ENCODE measurements around the gene CCL3. TPM values are rescaled to one million over a fixed set of nuclear protein-coding genes. Genes with fewer than 3 reads are reported as not detected.

Gene CCL3
- total and polyA plus RNA-seq, 2 experiments from 2014 or later = not detected

DNA sequence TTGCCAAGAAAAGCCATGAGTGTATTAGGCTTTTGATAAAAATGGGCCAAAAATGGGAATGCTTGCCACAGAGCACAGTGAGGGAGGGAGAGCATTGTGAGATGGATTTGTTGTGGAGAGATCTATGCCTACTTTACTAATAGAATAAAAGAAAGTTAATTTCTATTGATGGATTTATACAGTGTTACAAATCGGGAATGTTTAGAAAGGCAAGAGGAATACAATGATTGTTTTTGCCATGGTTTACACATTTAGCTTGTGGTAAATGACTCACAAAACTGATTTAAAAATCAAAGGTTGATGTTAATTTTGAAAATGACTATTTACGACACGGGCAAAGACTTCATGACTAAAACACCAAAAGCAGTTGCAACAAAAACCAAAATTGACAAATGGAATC, 30.3 kb upstream of the CCL3 start:
- H3K27me3 Mint-ChIP-seq (ENCODE audit: insufficient read depth, low read depth, poor library complexity) = peaks cover 8% of the 10 kb centered on the region
- Histone ChIP-seq H3K79me2 (replicated peaks; ENCODE audit: insufficient read depth) (no peaks in the 10 kb centered on the region), H3K4me1 (ENCODE audit: insufficient read depth) (peaks cover 21% of the 10 kb centered on the region), H2AFZ (no peak overlapping the region), H3F3A (replicated peaks; ENCODE audit: low read depth) (no peaks in the 10 kb centered on the region), H3K27ac (ENCODE audit: low read depth) (no peak overlapping the region), H3K9me2 (ENCODE audit: insufficient read depth) (no peaks in the 10 kb centered on the region; the same call in 1 of the 2 replicates), H4K20me1 (replicated peaks; ENCODE audit: insufficient read depth) (no peaks in the 10 kb centered on the region), H3K4me2 (no peak overlapping the region), H3K36me3 (ENCODE audit: insufficient read depth) (peaks cover 7% of the 10 kb centered on the region; the same call in 1 of the 2 replicates), H3K27me3 (ENCODE audit: insufficient read depth) (no peaks in the 10 kb centered on the region), H3K4me3 (no peak overlapping the region)
- DNase-seq (ENCODE audit: low spot score) (no peak), ATAC-seq (no peak)
- TF ChIP-seq, protein P1, sequence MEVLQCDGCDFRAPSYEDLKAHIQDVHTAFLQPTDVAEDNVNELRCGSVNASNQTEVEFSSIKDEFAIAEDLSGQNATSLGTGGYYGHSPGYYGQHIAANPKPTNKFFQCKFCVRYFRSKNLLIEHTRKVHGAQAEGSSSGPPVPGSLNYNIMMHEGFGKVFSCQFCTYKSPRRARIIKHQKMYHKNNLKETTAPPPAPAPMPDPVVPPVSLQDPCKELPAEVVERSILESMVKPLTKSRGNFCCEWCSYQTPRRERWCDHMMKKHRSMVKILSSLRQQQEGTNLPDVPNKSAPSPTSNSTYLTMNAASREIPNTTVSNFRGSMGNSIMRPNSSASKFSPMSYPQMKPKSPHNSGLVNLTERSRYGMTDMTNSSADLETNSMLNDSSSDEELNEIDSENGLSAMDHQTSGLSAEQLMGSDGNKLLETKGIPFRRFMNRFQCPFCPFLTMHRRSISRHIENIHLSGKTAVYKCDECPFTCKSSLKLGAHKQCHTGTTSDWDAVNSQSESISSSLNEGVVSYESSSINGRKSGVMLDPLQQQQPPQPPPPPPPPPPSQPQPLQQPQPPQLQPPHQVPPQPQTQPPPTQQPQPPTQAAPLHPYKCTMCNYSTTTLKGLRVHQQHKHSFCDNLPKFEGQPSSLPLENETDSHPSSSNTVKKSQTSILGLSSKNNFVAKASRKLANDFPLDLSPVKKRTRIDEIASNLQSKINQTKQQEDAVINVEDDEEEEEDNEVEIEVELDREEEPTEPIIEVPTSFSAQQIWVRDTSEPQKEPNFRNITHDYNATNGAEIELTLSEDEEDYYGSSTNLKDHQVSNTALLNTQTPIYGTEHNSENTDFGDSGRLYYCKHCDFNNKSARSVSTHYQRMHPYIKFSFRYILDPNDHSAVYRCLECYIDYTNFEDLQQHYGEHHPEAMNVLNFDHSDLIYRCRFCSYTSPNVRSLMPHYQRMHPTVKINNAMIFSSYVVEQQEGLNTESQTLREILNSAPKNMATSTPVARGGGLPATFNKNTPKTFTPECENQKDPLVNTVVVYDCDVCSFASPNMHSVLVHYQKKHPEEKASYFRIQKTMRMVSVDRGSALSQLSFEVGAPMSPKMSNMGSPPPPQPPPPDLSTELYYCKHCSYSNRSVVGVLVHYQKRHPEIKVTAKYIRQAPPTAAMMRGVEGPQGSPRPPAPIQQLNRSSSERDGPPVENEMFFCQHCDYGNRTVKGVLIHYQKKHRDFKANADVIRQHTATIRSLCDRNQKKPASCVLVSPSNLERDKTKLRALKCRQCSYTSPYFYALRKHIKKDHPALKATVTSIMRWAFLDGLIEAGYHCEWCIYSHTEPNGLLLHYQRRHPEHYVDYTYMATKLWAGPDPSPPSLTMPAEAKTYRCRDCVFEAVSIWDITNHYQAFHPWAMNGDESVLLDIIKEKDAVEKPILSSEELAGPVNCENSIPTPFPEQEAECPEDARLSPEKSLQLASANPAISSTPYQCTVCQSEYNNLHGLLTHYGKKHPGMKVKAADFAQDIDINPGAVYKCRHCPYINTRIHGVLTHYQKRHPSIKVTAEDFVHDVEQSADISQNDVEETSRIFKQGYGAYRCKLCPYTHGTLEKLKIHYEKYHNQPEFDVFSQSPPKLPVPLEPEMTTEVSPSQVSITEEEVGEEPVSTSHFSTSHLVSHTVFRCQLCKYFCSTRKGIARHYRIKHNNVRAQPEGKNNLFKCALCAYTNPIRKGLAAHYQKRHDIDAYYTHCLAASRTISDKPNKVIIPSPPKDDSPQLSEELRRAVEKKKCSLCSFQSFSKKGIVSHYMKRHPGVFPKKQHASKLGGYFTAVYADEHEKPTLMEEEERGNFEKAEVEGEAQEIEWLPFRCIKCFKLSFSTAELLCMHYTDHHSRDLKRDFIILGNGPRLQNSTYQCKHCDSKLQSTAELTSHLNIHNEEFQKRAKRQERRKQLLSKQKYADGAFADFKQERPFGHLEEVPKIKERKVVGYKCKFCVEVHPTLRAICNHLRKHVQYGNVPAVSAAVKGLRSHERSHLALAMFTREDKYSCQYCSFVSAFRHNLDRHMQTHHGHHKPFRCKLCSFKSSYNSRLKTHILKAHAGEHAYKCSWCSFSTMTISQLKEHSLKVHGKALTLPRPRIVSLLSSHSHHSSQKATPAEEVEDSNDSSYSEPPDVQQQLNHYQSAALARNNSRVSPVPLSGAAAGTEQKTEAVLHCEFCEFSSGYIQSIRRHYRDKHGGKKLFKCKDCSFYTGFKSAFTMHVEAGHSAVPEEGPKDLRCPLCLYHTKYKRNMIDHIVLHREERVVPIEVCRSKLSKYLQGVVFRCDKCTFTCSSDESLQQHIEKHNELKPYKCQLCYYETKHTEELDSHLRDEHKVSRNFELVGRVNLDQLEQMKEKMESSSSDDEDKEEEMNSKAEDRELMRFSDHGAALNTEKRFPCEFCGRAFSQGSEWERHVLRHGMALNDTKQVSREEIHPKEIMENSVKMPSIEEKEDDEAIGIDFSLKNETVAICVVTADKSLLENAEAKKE (CRISPR knock-in tag; IDR thresholded peaks at IDR 0.05) = no peak
- TF ChIP-seq POLR2AphosphoS5 (IDR thresholded peaks at IDR 0.05; ENCODE audit: low read depth) (no peak), ZNF331 (CRISPR knock-in tag; IDR thresholded peaks at IDR 0.05; ENCODE audit: low read depth) (no peak)
- TF ChIP-seq, protein P2, sequence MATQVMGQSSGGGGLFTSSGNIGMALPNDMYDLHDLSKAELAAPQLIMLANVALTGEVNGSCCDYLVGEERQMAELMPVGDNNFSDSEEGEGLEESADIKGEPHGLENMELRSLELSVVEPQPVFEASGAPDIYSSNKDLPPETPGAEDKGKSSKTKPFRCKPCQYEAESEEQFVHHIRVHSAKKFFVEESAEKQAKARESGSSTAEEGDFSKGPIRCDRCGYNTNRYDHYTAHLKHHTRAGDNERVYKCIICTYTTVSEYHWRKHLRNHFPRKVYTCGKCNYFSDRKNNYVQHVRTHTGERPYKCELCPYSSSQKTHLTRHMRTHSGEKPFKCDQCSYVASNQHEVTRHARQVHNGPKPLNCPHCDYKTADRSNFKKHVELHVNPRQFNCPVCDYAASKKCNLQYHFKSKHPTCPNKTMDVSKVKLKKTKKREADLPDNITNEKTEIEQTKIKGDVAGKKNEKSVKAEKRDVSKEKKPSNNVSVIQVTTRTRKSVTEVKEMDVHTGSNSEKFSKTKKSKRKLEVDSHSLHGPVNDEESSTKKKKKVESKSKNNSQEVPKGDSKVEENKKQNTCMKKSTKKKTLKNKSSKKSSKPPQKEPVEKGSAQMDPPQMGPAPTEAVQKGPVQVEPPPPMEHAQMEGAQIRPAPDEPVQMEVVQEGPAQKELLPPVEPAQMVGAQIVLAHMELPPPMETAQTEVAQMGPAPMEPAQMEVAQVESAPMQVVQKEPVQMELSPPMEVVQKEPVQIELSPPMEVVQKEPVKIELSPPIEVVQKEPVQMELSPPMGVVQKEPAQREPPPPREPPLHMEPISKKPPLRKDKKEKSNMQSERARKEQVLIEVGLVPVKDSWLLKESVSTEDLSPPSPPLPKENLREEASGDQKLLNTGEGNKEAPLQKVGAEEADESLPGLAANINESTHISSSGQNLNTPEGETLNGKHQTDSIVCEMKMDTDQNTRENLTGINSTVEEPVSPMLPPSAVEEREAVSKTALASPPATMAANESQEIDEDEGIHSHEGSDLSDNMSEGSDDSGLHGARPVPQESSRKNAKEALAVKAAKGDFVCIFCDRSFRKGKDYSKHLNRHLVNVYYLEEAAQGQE (IDR thresholded peaks at IDR 0.05; ENCODE audit: unreplicated experiment) = no peak
- no peak overlapping the region for H3K4me3 Mint-ChIP-seq
- H3K9me3 Mint-ChIP-seq = peaks cover 24% of the 10 kb centered on the region
- peaks cover 20% of the 10 kb centered on the region for H3K4me1 Mint-ChIP-seq
- no peak overlapping the region for H3K27ac Mint-ChIP-seq
- peaks cover 13% of the 10 kb centered on the region; the same call in 2 of the 3 replicates for H3K36me3 Mint-ChIP-seq (ENCODE audit: low read depth)
